HepG2 (cell line): ENCODE results near the gene HS3ST3B1. TPM values are rescaled to one million over a fixed set of nuclear protein-coding genes. Genes with fewer than 3 reads are reported as not detected.
A peak's percentile ranks its signal among the peaks of the same experiment; 100 is the strongest.

Experiments
- ARID2 ChIP-seq: sonication (generic); formaldehyde crosslinking; IDR thresholded peaks from 2 replicates; pipeline ENCODE4 v1.8.1; 2022; ENCODE audit warnings: mild to moderate bottlenecking, missing genetic modification reagents, borderline replicate concordance
- CHCHD3 ChIP-seq: sonication (generic); formaldehyde crosslinking; IDR thresholded peaks from 2 replicates; pipeline ENCODE4 v1.8.0; 2022; ENCODE audit warnings: mild to moderate bottlenecking, missing genetic modification reagents, moderate library complexity
- DR1 ChIP-seq: sonication (generic); formaldehyde crosslinking; IDR thresholded peaks from 2 replicates; pipeline ENCODE4 v1.8.0; 2021; ENCODE audit warnings: mild to moderate bottlenecking, missing genetic modification reagents, inconsistent platforms
- FOXA1 ChIP-seq, 2 experiments: fragments of 450-650 bp in 1 of 2; sonication (generic) in 1 of 2; formaldehyde crosslinking in 1 of 2; IDR thresholded peaks; 2 replicates each; pipeline versions ENCODE4 v1.4.0 to v1.6.1; 2016 to 2020; ENCODE audit warnings: missing genetic modification reagents in 1 of 2
- FOXJ3 ChIP-seq: sonication (generic); formaldehyde crosslinking; IDR thresholded peaks from 2 replicates; pipeline ENCODE4 v1.4.0; 2020; ENCODE audit warnings: missing genetic modification reagents, mild to moderate bottlenecking, borderline replicate concordance
- ISL2 ChIP-seq: sonication (generic); formaldehyde crosslinking; IDR thresholded peaks from 2 replicates; pipeline ENCODE4 v1.5.0; 2020; ENCODE audit warnings: missing genetic modification reagents
- KLF12 ChIP-seq: sonication (generic); formaldehyde crosslinking; IDR thresholded peaks from 2 replicates; pipeline ENCODE4 v1.4.0; 2020; ENCODE audit warnings: missing genetic modification reagents, borderline replicate concordance
- MEIS1 ChIP-seq: sonication (generic); formaldehyde crosslinking; IDR thresholded peaks from 2 replicates; pipeline ENCODE4 v1.9.0; 2021; ENCODE audit warnings: mild to moderate bottlenecking, missing genetic modification reagents, moderate library complexity, borderline replicate concordance
- MLXIP ChIP-seq: sonication (generic); formaldehyde crosslinking; IDR thresholded peaks from 2 replicates; pipeline ENCODE4 v1.9.0; 2021; ENCODE audit warnings: missing genetic modification reagents, borderline replicate concordance
- NFIB ChIP-seq: sonication (generic); formaldehyde crosslinking; IDR thresholded peaks from 2 replicates; pipeline ENCODE4 v1.9.0; 2021; ENCODE audit warnings: missing genetic modification reagents, mild to moderate bottlenecking, borderline replicate concordance
- NFKB2 ChIP-seq: sonication (generic); formaldehyde crosslinking; IDR thresholded peaks from 2 replicates; pipeline ENCODE4 v1.4.0; 2020; ENCODE audit warnings: missing genetic modification reagents, borderline replicate concordance
- NPAS2 ChIP-seq: sonication (generic); formaldehyde crosslinking; IDR thresholded peaks from 2 replicates; pipeline ENCODE4 v1.8.0; 2022; ENCODE audit warnings: mild to moderate bottlenecking, missing genetic modification reagents, borderline replicate concordance
- NR1H2 ChIP-seq: sonication (generic); formaldehyde crosslinking; IDR thresholded peaks from 2 replicates; pipeline ENCODE4 v1.8.1; 2022; ENCODE audit warnings: low read depth, missing genetic modification reagents, borderline replicate concordance
- PAX8 ChIP-seq: sonication (generic); formaldehyde crosslinking; IDR thresholded peaks from 2 replicates; pipeline ENCODE4 v1.8.0; 2022; ENCODE audit warnings: mild to moderate bottlenecking, missing genetic modification reagents, borderline replicate concordance
- WIZ ChIP-seq: sonication (generic); formaldehyde crosslinking; IDR thresholded peaks from 2 replicates; pipeline ENCODE4 v1.5.1; 2020; ENCODE audit warnings: mild to moderate bottlenecking, missing genetic modification reagents
- ZFP1 ChIP-seq: IDR thresholded peaks from 2 replicates; pipeline ENCODE4 v1.6.1; 2016
- ZNF337 ChIP-seq: sonication (generic); formaldehyde crosslinking; IDR thresholded peaks from 2 replicates; pipeline ENCODE4 v1.5.1; 2020; ENCODE audit warnings: missing genetic modification reagents, low read depth, mild to moderate bottlenecking, borderline replicate concordance
- ZNF382 ChIP-seq: sonication (generic); formaldehyde crosslinking; IDR thresholded peaks from 2 replicates; pipeline ENCODE4 v1.5.0; 2020; ENCODE audit warnings: missing genetic modification reagents, mild to moderate bottlenecking, borderline replicate concordance
- ZNF644 ChIP-seq: IDR thresholded peaks from 2 replicates; pipeline ENCODE4 v1.6.1; 2016; ENCODE audit warnings: low read depth
- ZSCAN12 ChIP-seq: sonication (generic); formaldehyde crosslinking; IDR thresholded peaks from 2 replicates; pipeline ENCODE4 v1.9.0; 2021; ENCODE audit warnings: mild to moderate bottlenecking, missing genetic modification reagents
- polyA plus RNA-seq, 8 experiments: library from polyadenylated mRNA; depleted of rRNA in 3 of 8; stranded (reverse) in 7 of 8; unstranded in 1 of 8; fragments of >200 nt; fragmentation: Illumina TruSeq in 4 of 8; extraction: Trizol in 4 of 8; gene quantifications; 2 replicates each; pipeline versions ENCODE4 v1.2.1 to v1.2.3, GENCODE V29; 2011 to 2016; ENCODE audit warnings: low read depth in 4 of 8, missing spikeins in 1 of 8, mixed read lengths in 1 of 8; ENCODE audit not compliant: insufficient read depth in 1 of 8
- total RNA-seq, 5 experiments: library from RNA; depleted of rRNA; stranded (reverse); fragments of >200 nt; fragmentation: Illumina TruSeq; extraction: Trizol; gene quantifications; 2 replicates each; pipeline ENCODE4 v1.2.3, GENCODE V29; 2016; ENCODE audit warnings: low read depth in 1 of 5
- TF ChIP-seq, protein P1 (sequence below): sonication (generic); formaldehyde crosslinking; IDR thresholded peaks from 2 replicates; pipeline ENCODE4 v1.8.1; 2023; ENCODE audit warnings: mild to moderate bottlenecking, missing genetic modification reagents
- TF ChIP-seq, protein P2 (sequence below): sonication (generic); formaldehyde crosslinking; IDR thresholded peaks from 2 replicates; pipeline ENCODE4 v1.5.0; 2020; ENCODE audit warnings: missing genetic modification reagents, mild to moderate bottlenecking, borderline replicate concordance

HS3ST3B1 gene
- total and polyA plus RNA-seq, 2 of the 13 experiments (the other 11 are each of a cell fraction or from before 2014, with no cell fraction given), result 15.7 to 39.5 TPM

DNA sequence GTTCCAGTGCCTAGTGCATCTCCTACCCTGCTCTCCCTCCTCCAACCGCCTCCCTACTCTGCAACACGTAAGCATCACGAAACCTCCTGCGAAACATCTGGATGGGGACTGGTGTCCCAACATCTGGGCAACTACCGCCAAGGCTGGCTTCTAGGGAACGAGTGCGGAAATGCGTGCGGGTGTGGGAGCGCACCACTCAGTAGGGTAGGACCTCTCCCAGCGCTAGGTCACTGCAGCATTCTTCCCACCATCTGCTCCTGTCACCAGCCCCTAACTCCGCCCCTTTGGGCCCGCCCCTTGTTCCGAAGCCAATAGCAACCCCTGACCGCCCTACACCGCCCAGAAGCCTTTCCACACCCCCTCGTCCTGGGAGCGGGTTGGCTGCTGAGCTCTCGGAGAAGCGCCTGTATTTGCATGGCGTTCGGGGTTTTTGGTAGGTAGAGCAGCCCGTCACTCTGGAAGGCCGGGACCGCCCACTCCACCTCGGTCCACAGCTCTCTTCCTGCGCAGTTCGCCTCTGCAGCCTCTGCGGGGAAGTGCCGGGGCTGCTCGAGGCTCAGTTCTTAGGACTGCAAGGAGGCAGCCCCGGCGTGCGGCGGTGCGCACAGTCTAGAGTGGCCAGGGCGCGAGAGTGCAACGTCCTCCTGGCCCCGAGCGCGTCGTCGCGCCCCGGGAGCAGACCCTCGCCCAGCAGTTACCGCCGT is at the start of gene HS3ST3B1 (continued):
- TF ChIP-seq ZNF337 (CRISPR knock-in tag), result no peak
- TF ChIP-seq ARID2 (CRISPR knock-in tag), result peak; percentile 56; the same call in 1 of the 2 replicates
- no peak; the same call in 1 of the 2 replicates for TF ChIP-seq NR1H2
- TF ChIP-seq DR1 (CRISPR knock-in tag), result peak; percentile 89
- no peak for TF ChIP-seq ZFP1 (CRISPR knock-in tag)
- TF ChIP-seq, protein P1, sequence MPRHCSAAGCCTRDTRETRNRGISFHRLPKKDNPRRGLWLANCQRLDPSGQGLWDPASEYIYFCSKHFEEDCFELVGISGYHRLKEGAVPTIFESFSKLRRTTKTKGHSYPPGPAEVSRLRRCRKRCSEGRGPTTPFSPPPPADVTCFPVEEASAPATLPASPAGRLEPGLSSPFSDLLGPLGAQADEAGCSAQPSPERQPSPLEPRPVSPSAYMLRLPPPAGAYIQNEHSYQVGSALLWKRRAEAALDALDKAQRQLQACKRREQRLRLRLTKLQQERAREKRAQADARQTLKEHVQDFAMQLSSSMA (CRISPR knock-in tag), result peak; percentile 26; the same call in 1 of the 2 replicates
- no peak for TF ChIP-seq FOXA1 (IDR thresholded peaks at IDR 0.05)
- no peak for TF ChIP-seq FOXA1 (CRISPR knock-in tag; IDR thresholded peaks at IDR 0.05)
- TF ChIP-seq, protein P2, sequence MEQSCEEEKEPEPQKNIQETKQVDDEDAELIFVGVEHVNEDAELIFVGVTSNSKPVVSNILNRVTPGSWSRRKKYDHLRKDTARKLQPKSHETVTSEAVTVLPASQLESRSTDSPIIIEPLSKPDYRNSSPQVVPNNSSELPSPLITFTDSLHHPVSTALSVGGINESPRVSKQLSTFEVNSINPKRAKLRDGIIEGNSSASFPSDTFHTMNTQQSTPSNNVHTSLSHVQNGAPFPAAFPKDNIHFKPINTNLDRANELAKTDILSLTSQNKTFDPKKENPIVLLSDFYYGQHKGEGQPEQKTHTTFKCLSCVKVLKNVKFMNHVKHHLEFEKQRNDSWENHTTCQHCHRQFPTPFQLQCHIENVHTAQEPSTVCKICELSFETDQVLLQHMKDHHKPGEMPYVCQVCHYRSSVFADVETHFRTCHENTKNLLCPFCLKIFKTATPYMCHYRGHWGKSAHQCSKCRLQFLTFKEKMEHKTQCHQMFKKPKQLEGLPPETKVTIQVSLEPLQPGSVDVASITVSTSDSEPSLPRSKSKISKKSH (CRISPR knock-in tag), result no peak; the same call in 1 of the 2 replicates
- TF ChIP-seq NPAS2 (CRISPR knock-in tag), result no peak
- TF ChIP-seq CHCHD3 (CRISPR knock-in tag), result peak; percentile 39; the same call in 1 of the 2 replicates
- TF ChIP-seq PAX8 (CRISPR knock-in tag), result peak; percentile 11; the same call in 1 of the 2 replicates
- no peak for TF ChIP-seq NFIB (CRISPR knock-in tag)
- 0 out of 2 replicates have a peak, but pooled peaks have one; percentile 20 for TF ChIP-seq FOXJ3 (CRISPR knock-in tag)
- TF ChIP-seq ZNF382 (CRISPR knock-in tag), result no peak
- no peak for TF ChIP-seq WIZ (CRISPR knock-in tag)
- TF ChIP-seq ISL2, result peak; percentile 56; the same call in 1 of the 2 replicates
- no peak; the same call in 1 of the 2 replicates for TF ChIP-seq KLF12 (CRISPR knock-in tag)
- no peak for TF ChIP-seq ZNF644
- TF ChIP-seq MLXIP, result 0 out of 2 replicates have a peak, but pooled peaks have one; percentile 56
- peak; percentile 70; the same call in 1 of the 2 replicates for TF ChIP-seq MEIS1 (CRISPR knock-in tag)
- TF ChIP-seq NFKB2 (CRISPR knock-in tag), result peak; percentile 59; the same call in 1 of the 2 replicates
- no peak for TF ChIP-seq ZSCAN12
